Mucosa of rectum (tissue), 2 donors: ENCODE results near the gene B3GNT2.
"Not testable (repeated sequence)": the region's sequence is repeated elsewhere in the genome, so short reads cannot be mapped to it uniquely, and the experiment has no call there.

Experiments
- H3K27ac ChIP-seq, 2 donors: one replicate each; pipeline ENCODE4 v1.7.0; 2013; ENCODE audit warnings: inconsistent platforms in 2 of 2, low read depth in 2 of 2, low read length in 2 of 2
- H3K27me3 ChIP-seq, 2 donors: one replicate each; pipeline ENCODE4 v1.7.0; 2013; ENCODE audit warnings: low read length in 2 of 2; ENCODE audit not compliant: control insufficient read depth in 2 of 2, insufficient read depth in 2 of 2
- H3K36me3 ChIP-seq, 2 donors: one replicate each; pipeline ENCODE4 v1.7.0; 2013; ENCODE audit warnings: low read length in 2 of 2; ENCODE audit not compliant: control insufficient read depth in 2 of 2, insufficient read depth in 2 of 2
- H3K4me1 ChIP-seq, 2 donors: one replicate each; pipeline ENCODE4 v1.7.0; 2013; ENCODE audit warnings: low read length in 2 of 2, mild to moderate bottlenecking in 1 of 2; ENCODE audit not compliant: control insufficient read depth in 2 of 2, insufficient read depth in 2 of 2
- H3K4me3 ChIP-seq, 2 donors: one replicate each; pipeline ENCODE4 v1.7.0; 2013; ENCODE audit warnings: low read length in 2 of 2
- H3K9ac ChIP-seq, 2 donors: one replicate each; pipeline ENCODE4 v1.7.0; 2013; ENCODE audit warnings: low read length in 2 of 2, low read depth in 1 of 2, mild to moderate bottlenecking in 1 of 2
- H3K9me3 ChIP-seq, 2 donors: one replicate each; pipeline ENCODE4 v1.7.0; 2013; ENCODE audit warnings: low read length in 2 of 2; ENCODE audit not compliant: control insufficient read depth in 2 of 2
- donor health status: healthy.
- donor health status: Normal muscosa, but diverticular disease.

The B3GNT2 gene

GRCh38 chr2:62264186-62264585 is 68.3 kb downstream of the B3GNT2 start:
- Histone ChIP-seq H3K9ac (no peak overlapping the region), H3K27ac (no peak overlapping the region), H3K27me3 (no peaks in the 10 kb centered on the region), H3K9me3 (no peaks in the 10 kb centered on the region), H3K4me1 (no peaks in the 10 kb centered on the region), H3K36me3 (no peaks in the 10 kb centered on the region), H3K4me3 (no peak overlapping the region)

- no peak overlapping the region for H3K9ac ChIP-seq
- no peaks in the 10 kb centered on the region for H3K36me3 ChIP-seq
- no peak overlapping the region for H3K4me3 ChIP-seq
- H3K27me3 ChIP-seq: no peaks in the 10 kb centered on the region
- H3K9me3 ChIP-seq: no peaks in the 10 kb centered on the region
- H3K27ac ChIP-seq: no peak overlapping the region
- no peaks in the 10 kb centered on the region for H3K4me1 ChIP-seq
Measured at GRCh38 chr2:62265106-62265505, 69.2 kb downstream of the B3GNT2 start.

DNA sequence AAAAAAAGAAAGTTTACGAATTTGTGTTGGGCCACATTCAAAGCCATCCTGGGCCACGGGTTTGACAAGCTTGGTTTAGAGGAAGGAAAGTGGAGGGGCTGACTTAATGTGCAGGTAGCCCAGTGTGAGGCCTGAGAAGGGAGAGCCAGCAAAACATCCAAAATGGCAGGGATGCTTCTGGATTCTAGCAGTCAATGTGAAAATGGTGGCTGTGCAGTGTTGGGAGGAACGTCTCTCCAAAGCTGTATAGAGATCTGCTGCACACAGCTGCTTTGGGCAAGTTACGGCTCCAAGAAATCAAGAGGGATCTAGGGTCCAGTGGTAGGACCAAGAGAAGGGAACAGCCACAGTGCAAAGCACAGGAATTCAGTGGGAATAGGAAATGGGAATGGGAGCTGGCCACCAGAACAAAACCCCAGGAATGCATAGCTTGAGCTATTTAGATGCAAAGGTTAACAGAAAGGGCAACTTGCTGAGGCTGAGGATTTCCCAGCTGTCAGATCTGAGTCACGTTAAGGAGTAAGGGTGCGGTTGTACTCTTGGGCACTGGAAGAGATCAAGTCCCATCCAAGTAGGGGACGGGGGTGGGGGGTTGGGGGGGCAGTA is 70.6 kb downstream of the B3GNT2 start:
- H3K27me3 ChIP-seq: no peaks in the 10 kb centered on the region
- H3K9me3 ChIP-seq: no peaks in the 10 kb centered on the region
- no peak overlapping the region for H3K27ac ChIP-seq
- no peak overlapping the region for H3K9ac ChIP-seq
- no peaks in the 10 kb centered on the region for H3K36me3 ChIP-seq
- no peaks in the 10 kb centered on the region for H3K4me1 ChIP-seq
- no peak overlapping the region for H3K4me3 ChIP-seq

DNA sequence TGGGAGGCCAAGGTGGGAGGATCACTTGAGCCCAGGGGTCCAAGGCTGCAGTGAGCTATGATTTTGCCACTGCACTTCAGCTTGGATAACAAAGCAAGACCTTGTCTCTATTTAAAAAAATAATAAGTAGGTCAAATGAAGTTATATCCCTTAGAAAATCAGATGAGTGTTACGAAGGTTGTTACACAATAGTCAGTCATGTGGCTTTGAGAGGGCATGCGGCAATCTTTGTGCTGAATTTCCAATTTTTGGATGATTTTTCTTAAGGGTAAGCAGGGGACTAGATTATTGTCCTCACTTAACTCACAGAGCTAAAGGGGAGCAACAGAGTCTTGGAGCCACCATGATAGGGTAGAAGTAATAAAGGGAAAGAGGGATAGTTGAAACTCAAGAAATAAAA is 71.8 kb downstream of the B3GNT2 start:
- no peaks in the 10 kb centered on the region for H3K27me3 ChIP-seq

GRCh38 chr2:62268681-62269188 is 72.8 kb downstream of the B3GNT2 start:
- H3K27me3 ChIP-seq, H3K9ac ChIP-seq, H3K27ac ChIP-seq, H3K4me1 ChIP-seq, H3K9me3 ChIP-seq, H3K36me3 ChIP-seq, H3K4me3 ChIP-seq: not testable (repeated sequence)

More for the DNA sequence above, 71.8 kb downstream of the B3GNT2 start:
- H3K4me1 ChIP-seq: no peaks in the 10 kb centered on the region
- no peaks in the 10 kb centered on the region for H3K36me3 ChIP-seq
- no peaks in the 10 kb centered on the region for H3K9me3 ChIP-seq
- H3K4me3 ChIP-seq: no peak overlapping the region
- H3K9ac ChIP-seq: no peak overlapping the region
- no peak overlapping the region for H3K27ac ChIP-seq

DNA sequence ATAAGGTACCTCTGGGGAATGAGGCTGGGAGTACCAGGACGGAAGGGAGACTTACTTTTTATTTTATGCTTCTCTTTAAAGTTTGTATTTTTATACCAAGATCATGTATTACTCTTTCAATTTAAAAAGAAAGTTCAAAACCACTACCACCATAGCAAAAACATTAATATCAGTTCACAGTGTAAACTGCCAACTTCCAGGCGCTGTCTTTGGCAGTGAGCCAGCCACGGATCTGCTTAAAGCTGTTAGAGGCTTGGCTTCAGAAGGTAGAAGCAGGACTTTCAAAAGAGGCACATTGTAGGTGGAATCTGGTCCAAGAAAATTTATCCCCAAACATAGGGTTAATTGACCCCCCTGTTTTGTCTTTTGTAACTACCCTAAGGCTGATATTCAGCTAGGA is 74.8 kb downstream of the B3GNT2 start:
- Histone ChIP-seq H3K36me3 (no peaks in the 10 kb centered on the region), H3K9me3 (no peaks in the 10 kb centered on the region), H3K9ac (no peak overlapping the region), H3K27me3 (no peaks in the 10 kb centered on the region), H3K4me3 (no peak overlapping the region), H3K4me1 (no peaks in the 10 kb centered on the region), H3K27ac (no peak overlapping the region)
